Astrocyte (in vitro differentiated cells and primary cell): ENCODE measurements around the gene CCR8. TPM values are rescaled to one million over a fixed set of nuclear protein-coding genes. Genes with fewer than 3 reads are reported as not detected.

ENCODE experiments used
- DNase-seq: peaks from one replicate; pipeline ENCODE4 v3.0.0-alpha.2; 2010; ENCODE audit warnings: low read depth
- FAIRE-seq: peaks from 2 replicates; lab custom pipeline; 2011; peaks lifted over from hg19 to GRCh38; lab: Jason Lieb, UNC
- H2AFZ ChIP-seq: 2 replicates; pipeline ENCODE4 v1.6.0; 2012; ENCODE audit warnings: low read depth, low read length, inconsistent platforms
- H3K27ac ChIP-seq: 2 replicates; pipeline ENCODE4 v1.5.1; 2011; ENCODE audit warnings: low read depth, low read length, inconsistent platforms
- H3K27me3 ChIP-seq: 2 replicates; pipeline ENCODE4 v1.6.0; 2011; ENCODE audit warnings: low read length, inconsistent platforms; ENCODE audit not compliant: insufficient read depth
- H3K36me3 ChIP-seq: 2 replicates; pipeline ENCODE4 v1.5.1; 2011; ENCODE audit warnings: low read length, inconsistent platforms; ENCODE audit not compliant: insufficient read depth
- H3K4me1 ChIP-seq: 2 replicates; pipeline ENCODE4 v1.5.1; 2011; ENCODE audit warnings: low read length, inconsistent platforms; ENCODE audit not compliant: insufficient read depth
- H3K4me2 ChIP-seq: 2 replicates; pipeline ENCODE4 v1.6.0; 2012; ENCODE audit warnings: low read length, inconsistent platforms
- H3K4me3 ChIP-seq: 2 replicates; pipeline ENCODE4 v1.5.1; 2011; ENCODE audit warnings: low read depth, mild to moderate bottlenecking, low read length, inconsistent platforms; ENCODE audit not compliant: insufficient read depth
- H3K79me2 ChIP-seq: 2 replicates; pipeline ENCODE4 v1.6.0; 2012; ENCODE audit warnings: mild to moderate bottlenecking, low read length, inconsistent platforms; ENCODE audit not compliant: insufficient read depth
- H3K9ac ChIP-seq: 2 replicates; pipeline ENCODE4 v1.6.0; 2012; ENCODE audit warnings: mild to moderate bottlenecking, low read length, inconsistent platforms
- H3K9me3 ChIP-seq: 2 replicates; pipeline ENCODE4 v1.5.1; 2012; ENCODE audit warnings: low read depth, mild to moderate bottlenecking, low read length, inconsistent platforms; ENCODE audit not compliant: insufficient read depth
- H4K20me1 ChIP-seq: 2 replicates; pipeline ENCODE4 v1.6.0; 2012; ENCODE audit warnings: low read length, inconsistent platforms; ENCODE audit not compliant: insufficient read depth
- H3K27ac Mint-ChIP-seq: one replicate; pipeline ENCODE4 v1.8.0; 2021; ENCODE audit warnings: mild to moderate bottlenecking, mixed read lengths; ENCODE audit not compliant: unreplicated experiment
- H3K27me3 Mint-ChIP-seq: one replicate; pipeline ENCODE4 v1.8.0; 2021; ENCODE audit warnings: low read depth, mixed read lengths; ENCODE audit not compliant: unreplicated experiment
- H3K36me3 Mint-ChIP-seq: one replicate; pipeline ENCODE4 v1.8.0; 2021; ENCODE audit warnings: low read depth, mixed read lengths; ENCODE audit not compliant: unreplicated experiment
- H3K4me1 Mint-ChIP-seq: one replicate; pipeline ENCODE4 v1.8.0; 2021; ENCODE audit warnings: low read depth, mixed read lengths; ENCODE audit not compliant: unreplicated experiment
- H3K4me3 Mint-ChIP-seq: one replicate; pipeline ENCODE4 v1.8.0; 2021; ENCODE audit warnings: mild to moderate bottlenecking, moderate library complexity, mixed read lengths; ENCODE audit not compliant: unreplicated experiment
- H3K9me3 Mint-ChIP-seq: one replicate; pipeline ENCODE4 v1.8.0; 2021; ENCODE audit warnings: mild to moderate bottlenecking, mixed read lengths; ENCODE audit not compliant: unreplicated experiment
- CTCF ChIP-seq: IDR thresholded peaks from 2 replicates; pipeline ENCODE4 v1.5.1; 2011; ENCODE audit warnings: low read depth, mild to moderate bottlenecking, inconsistent platforms, low read length, moderate library complexity; ENCODE audit not compliant: insufficient read depth
- EZH2 ChIP-seq: IDR thresholded peaks from 2 replicates; pipeline ENCODE4 v1.6.1; 2012; ENCODE audit warnings: mild to moderate bottlenecking, low read length, inconsistent platforms; ENCODE audit not compliant: insufficient read depth
- total RNA-seq: library from RNA; stranded (reverse); gene quantifications from 2 replicates; pipeline ENCODE4 v1.2.1, GENCODE V29; 2021

CCR8 gene
- total RNA-seq, 1 donor from 2014 or later: not detected

- no peak overlapping the region for H3K27ac Mint-ChIP-seq
- no peak for DNase-seq
- no peak for FAIRE-seq
Measured at GRCh38 chr3:39281533-39281932, 48.0 kb upstream of the CCR8 start.

GRCh38 chr3:39282057-39282456 is 47.5 kb upstream of the CCR8 start:
- Mint-ChIP-seq H3K4me3 (no peak overlapping the region), H3K4me1 (peaks cover 10% of the 10 kb centered on the region), H3K9me3 (no peaks in the 10 kb centered on the region), H3K27me3 (peaks cover 15% of the 10 kb centered on the region), H3K36me3 (no peaks in the 10 kb centered on the region), H3K27ac (no peak overlapping the region)
- FAIRE-seq: no peak
- no peak overlapping the region for H3K4me2 ChIP-seq
- DNase-seq: no peak
- no peaks in the 10 kb centered on the region for H3K9me3 ChIP-seq
- H3K27ac ChIP-seq: no peak overlapping the region
- no peak overlapping the region for H2AFZ ChIP-seq
- H3K4me3 ChIP-seq: no peak overlapping the region
- no peaks in the 10 kb centered on the region for H3K36me3 ChIP-seq
- TF ChIP-seq EZH2: no peak
- no peak for TF ChIP-seq CTCF
- no peaks in the 10 kb centered on the region for H3K79me2 ChIP-seq
- H4K20me1 ChIP-seq: no peaks in the 10 kb centered on the region
- H3K4me1 ChIP-seq: no peaks in the 10 kb centered on the region
- no peak overlapping the region for H3K9ac ChIP-seq
- H3K27me3 ChIP-seq: peaks cover 1% of the 10 kb centered on the region

More at GRCh38 chr3:39281533-39281932, 48.0 kb upstream of the CCR8 start:
- no peaks in the 10 kb centered on the region for H3K9me3 Mint-ChIP-seq
- H4K20me1 ChIP-seq: no peaks in the 10 kb centered on the region
- no peak overlapping the region for H3K27ac ChIP-seq
- no peak overlapping the region for H3K4me3 Mint-ChIP-seq
- H3K36me3 Mint-ChIP-seq: no peaks in the 10 kb centered on the region
- H3K4me2 ChIP-seq: no peak overlapping the region
- peaks cover 10% of the 10 kb centered on the region for H3K4me1 Mint-ChIP-seq
- H3K79me2 ChIP-seq: no peaks in the 10 kb centered on the region
- H3K27me3 ChIP-seq: peaks cover 3% of the 10 kb centered on the region
- no peak overlapping the region for H3K9ac ChIP-seq
- no peak overlapping the region for H3K4me3 ChIP-seq
- no peaks in the 10 kb centered on the region for H3K9me3 ChIP-seq
- no peaks in the 10 kb centered on the region for H3K36me3 ChIP-seq
- no peaks in the 10 kb centered on the region for H3K4me1 ChIP-seq
- H3K27me3 Mint-ChIP-seq: peaks cover 20% of the 10 kb centered on the region
- TF ChIP-seq EZH2 (no peak), CTCF (no peak)
- H2AFZ ChIP-seq: no peak overlapping the region

GRCh38 chr3:39284457-39284881 is 45.0 kb upstream of the CCR8 start:
- Histone ChIP-seq H3K27ac (no peak overlapping the region), H3K9ac (no peak overlapping the region), H2AFZ (peak overlapping the region; percentile 55), H3K9me3 (no peaks in the 10 kb centered on the region), H3K79me2 (no peaks in the 10 kb centered on the region), H3K4me3 (no peak overlapping the region), H4K20me1 (no peaks in the 10 kb centered on the region), H3K4me2 (peak overlapping the region; percentile 48), H3K4me1 (no peaks in the 10 kb centered on the region), H3K27me3 (no peaks in the 10 kb centered on the region), H3K36me3 (no peaks in the 10 kb centered on the region)
- TF ChIP-seq EZH2 (no peak), CTCF (no peak)
- Mint-ChIP-seq H3K36me3 (no peaks in the 10 kb centered on the region), H3K27me3 (peaks cover 8% of the 10 kb centered on the region), H3K27ac (no peak overlapping the region), H3K4me3 (peak overlapping the region; percentile 16), H3K9me3 (no peaks in the 10 kb centered on the region), H3K4me1 (peaks cover 3% of the 10 kb centered on the region)
- no peak for DNase-seq
- no peak for FAIRE-seq
